HepG2 (cell line): ENCODE measurements around the gene SAMM50. TPM values are rescaled to one million over a fixed set of nuclear protein-coding genes. Genes with fewer than 3 reads are reported as not detected.

ENCODE experiments used
- GABPB1 ChIP-seq: IDR thresholded peaks from 2 replicates; pipeline ENCODE4 v1.6.1; 2016; ENCODE audit warnings: mild to moderate bottlenecking, missing genetic modification reagents, moderate library complexity, missing compliant biosample characterization
- GFI1 ChIP-seq: sonication (generic); formaldehyde crosslinking; IDR thresholded peaks from 2 replicates; pipeline ENCODE4 v1.5.0; 2020; ENCODE audit warnings: missing genetic modification reagents, mild to moderate bottlenecking, borderline replicate concordance
- HDAC2 ChIP-seq: sonication (generic); formaldehyde crosslinking; IDR thresholded peaks from 2 replicates; pipeline ENCODE4 v1.4.0; 2020; ENCODE audit warnings: missing genetic modification reagents
- MED8 ChIP-seq: sonication (generic); formaldehyde crosslinking; IDR thresholded peaks from 2 replicates; pipeline ENCODE4 v1.8.1; 2023; ENCODE audit warnings: mild to moderate bottlenecking, missing genetic modification reagents; ENCODE audit not compliant: insufficient replicate concordance
- NFATC3 ChIP-seq: sonication (generic); formaldehyde crosslinking; IDR thresholded peaks from 2 replicates; pipeline ENCODE4 v1.5.1; 2020; ENCODE audit warnings: mild to moderate bottlenecking, missing genetic modification reagents
- NFRKB ChIP-seq: fragments of 450-650 bp; IDR thresholded peaks from 2 replicates; pipeline ENCODE4 v1.6.1; 2017
- NFYC ChIP-seq: IDR thresholded peaks from 2 replicates; pipeline ENCODE4 v1.6.1; 2016; ENCODE audit warnings: missing genetic modification reagents, missing compliant biosample characterization
- STAT5B ChIP-seq: sonication (generic); formaldehyde crosslinking; IDR thresholded peaks from 2 replicates; pipeline ENCODE4 v1.4.0; 2020; ENCODE audit warnings: missing genetic modification reagents
- TOPORS ChIP-seq: sonication (generic); formaldehyde crosslinking; IDR thresholded peaks from 2 replicates; pipeline ENCODE4 v1.8.0; 2023; ENCODE audit warnings: mild to moderate bottlenecking, missing genetic modification reagents
- ZBTB42 ChIP-seq: sonication (generic); formaldehyde crosslinking; IDR thresholded peaks from 2 replicates; pipeline ENCODE4 v1.5.0; 2020; ENCODE audit warnings: mild to moderate bottlenecking, missing genetic modification reagents
- ZMAT3 ChIP-seq: sonication (generic); formaldehyde crosslinking; conservative IDR thresholded peaks from 2 replicates; pipeline ENCODE4 v1.7.0; 2021; ENCODE audit warnings: missing genetic modification reagents
- ZNF335 ChIP-seq: sonication (generic); formaldehyde crosslinking; IDR thresholded peaks from 2 replicates; pipeline ENCODE4 v1.4.0; 2020; ENCODE audit warnings: missing genetic modification reagents
- ZNF720 ChIP-seq: sonication (generic); formaldehyde crosslinking; IDR thresholded peaks from 2 replicates; pipeline ENCODE4 v1.4.0; 2020; ENCODE audit warnings: missing genetic modification reagents
- ZNF766 ChIP-seq: sonication (generic); formaldehyde crosslinking; IDR thresholded peaks from 2 replicates; pipeline ENCODE4 v1.5.0; 2020; ENCODE audit warnings: missing genetic modification reagents, borderline replicate concordance
- ZNF891 ChIP-seq: sonication (generic); formaldehyde crosslinking; IDR thresholded peaks from 2 replicates; pipeline ENCODE4 v1.5.0; 2020; ENCODE audit warnings: mild to moderate bottlenecking, missing genetic modification reagents
- ZSCAN29 ChIP-seq: sonication (generic); formaldehyde crosslinking; conservative IDR thresholded peaks from 2 replicates; pipeline ENCODE4 v1.4.0; 2020; ENCODE audit warnings: mild to moderate bottlenecking, missing genetic modification reagents
- polyA plus RNA-seq, 8 experiments: library from polyadenylated mRNA; depleted of rRNA in 3 of 8; stranded (reverse) in 7 of 8; unstranded in 1 of 8; fragments of >200 nt; fragmentation: Illumina TruSeq in 4 of 8; extraction: Trizol in 4 of 8; gene quantifications; 2 replicates each; pipeline versions ENCODE4 v1.2.1 to v1.2.3, GENCODE V29; 2011 to 2016; ENCODE audit warnings: low read depth in 4 of 8, missing spikeins in 1 of 8, mixed read lengths in 1 of 8; ENCODE audit not compliant: insufficient read depth in 1 of 8
- total RNA-seq, 5 experiments: library from RNA; depleted of rRNA; stranded (reverse); fragments of >200 nt; fragmentation: Illumina TruSeq; extraction: Trizol; gene quantifications; 2 replicates each; pipeline ENCODE4 v1.2.3, GENCODE V29; 2016; ENCODE audit warnings: low read depth in 1 of 5
- TF ChIP-seq, protein P1 (sequence below): sonication (generic); formaldehyde crosslinking; IDR thresholded peaks from 2 replicates; pipeline ENCODE4 v1.4.0; 2020; ENCODE audit warnings: missing genetic modification reagents
- TF ChIP-seq, protein P2 (sequence below): sonication (generic); formaldehyde crosslinking; IDR thresholded peaks from 2 replicates; pipeline ENCODE4 v1.8.0; 2022; ENCODE audit warnings: mild to moderate bottlenecking, missing genetic modification reagents; ENCODE audit not compliant: insufficient replicate concordance
- TF ChIP-seq, protein P3 (sequence below): sonication (generic); formaldehyde crosslinking; IDR thresholded peaks from 2 replicates; pipeline ENCODE4 v1.8.1; 2022; ENCODE audit warnings: mild to moderate bottlenecking, missing genetic modification reagents
- TF ChIP-seq, protein P4 (sequence below): sonication (generic); formaldehyde crosslinking; IDR thresholded peaks from 2 replicates; pipeline ENCODE4 v1.8.0; 2022; ENCODE audit warnings: low read depth, missing genetic modification reagents
- TF ChIP-seq, protein P5 (sequence below): sonication (generic); formaldehyde crosslinking; IDR thresholded peaks from 2 replicates; pipeline ENCODE4 v1.4.0; 2020; ENCODE audit warnings: missing genetic modification reagents, low read depth, mild to moderate bottlenecking, borderline replicate concordance
- TF ChIP-seq, protein P6 (sequence below): sonication (generic); formaldehyde crosslinking; IDR thresholded peaks from 2 replicates; pipeline ENCODE4 v1.5.0; 2020; ENCODE audit warnings: missing genetic modification reagents, mild to moderate bottlenecking, borderline replicate concordance

Gene SAMM50
- total and polyA plus RNA-seq, 2 of the 13 experiments (the other 11 are each of a cell fraction or from before 2014, with no cell fraction given), result 34.7 to 63.4 TPM

DNA sequence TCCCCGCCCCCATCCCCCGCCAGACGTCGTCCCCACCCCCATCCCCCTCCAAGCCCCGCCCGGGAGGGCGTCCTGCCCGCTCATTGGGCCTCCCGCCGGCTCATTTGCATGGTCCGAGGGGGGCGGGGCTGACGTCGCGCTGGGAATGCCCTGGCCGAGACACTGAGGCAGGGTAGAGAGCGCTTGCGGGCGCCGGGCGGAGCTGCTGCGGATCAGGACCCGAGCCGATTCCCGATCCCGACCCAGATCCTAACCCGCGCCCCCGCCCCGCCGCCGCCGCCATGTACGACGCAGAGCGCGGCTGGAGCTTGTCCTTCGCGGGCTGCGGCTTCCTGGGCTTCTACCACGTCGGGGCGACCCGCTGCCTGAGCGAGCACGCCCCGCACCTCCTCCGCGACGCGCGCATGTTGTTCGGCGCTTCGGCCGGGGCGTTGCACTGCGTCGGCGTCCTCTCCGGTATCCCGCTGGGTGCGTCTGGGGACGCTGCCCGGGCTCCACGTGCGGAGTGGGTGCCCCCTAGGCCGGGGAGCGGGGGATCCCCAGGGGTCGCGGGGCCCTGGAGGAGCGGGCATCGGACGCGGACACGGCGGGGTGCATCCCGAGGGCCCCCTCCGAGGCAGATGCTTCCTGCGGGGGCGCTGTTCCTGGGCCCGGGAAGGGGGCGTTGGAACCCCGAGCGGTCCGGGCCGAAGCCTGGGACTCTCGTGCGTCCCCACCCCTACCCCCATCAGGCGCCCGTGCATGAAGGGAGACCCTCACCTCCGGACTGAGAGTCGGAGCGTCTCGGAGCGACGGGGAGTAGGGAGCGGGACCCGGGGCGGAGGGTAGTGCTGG lies 31.4 kb upstream of the SAMM50 start, which contains the start of gene PNPLA3 (continued):
- TF ChIP-seq ZBTB42 (CRISPR knock-in tag) (no peak), GABPB1 (CRISPR knock-in tag) (peak; percentile 65; the same call in 1 of the 2 replicates), ZMAT3 (0 out of 2 replicates have a peak, but pooled peaks have one; percentile 65), NFYC (CRISPR knock-in tag) (peak; percentile 64), GFI1 (CRISPR knock-in tag) (no peak; the same call in 1 of the 2 replicates), ZNF766 (CRISPR knock-in tag) (0 out of 2 replicates have a peak, but pooled peaks have one; percentile 44), ZNF891 (CRISPR knock-in tag) (0 out of 2 replicates have a peak, but pooled peaks have one; percentile 31), ZSCAN29 (CRISPR knock-in tag) (peak; percentile 54; the same call in 1 of the 2 replicates), STAT5B (CRISPR knock-in tag) (no peak), HDAC2 (peak; percentile 39; the same call in 1 of the 2 replicates), TOPORS (no peak), NFATC3 (peak; percentile 70; the same call in 1 of the 2 replicates), ZNF720 (CRISPR knock-in tag) (no peak), MED8 (CRISPR knock-in tag) (no peak), NFRKB (no peak), ZNF335 (CRISPR knock-in tag) (no peak)
- TF ChIP-seq, protein P1, sequence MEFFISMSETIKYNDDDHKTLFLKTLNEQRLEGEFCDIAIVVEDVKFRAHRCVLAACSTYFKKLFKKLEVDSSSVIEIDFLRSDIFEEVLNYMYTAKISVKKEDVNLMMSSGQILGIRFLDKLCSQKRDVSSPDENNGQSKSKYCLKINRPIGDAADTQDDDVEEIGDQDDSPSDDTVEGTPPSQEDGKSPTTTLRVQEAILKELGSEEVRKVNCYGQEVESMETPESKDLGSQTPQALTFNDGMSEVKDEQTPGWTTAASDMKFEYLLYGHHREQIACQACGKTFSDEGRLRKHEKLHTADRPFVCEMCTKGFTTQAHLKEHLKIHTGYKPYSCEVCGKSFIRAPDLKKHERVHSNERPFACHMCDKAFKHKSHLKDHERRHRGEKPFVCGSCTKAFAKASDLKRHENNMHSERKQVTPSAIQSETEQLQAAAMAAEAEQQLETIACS (CRISPR knock-in tag), result peak; percentile 51; the same call in 1 of the 2 replicates
- TF ChIP-seq, protein P2, sequence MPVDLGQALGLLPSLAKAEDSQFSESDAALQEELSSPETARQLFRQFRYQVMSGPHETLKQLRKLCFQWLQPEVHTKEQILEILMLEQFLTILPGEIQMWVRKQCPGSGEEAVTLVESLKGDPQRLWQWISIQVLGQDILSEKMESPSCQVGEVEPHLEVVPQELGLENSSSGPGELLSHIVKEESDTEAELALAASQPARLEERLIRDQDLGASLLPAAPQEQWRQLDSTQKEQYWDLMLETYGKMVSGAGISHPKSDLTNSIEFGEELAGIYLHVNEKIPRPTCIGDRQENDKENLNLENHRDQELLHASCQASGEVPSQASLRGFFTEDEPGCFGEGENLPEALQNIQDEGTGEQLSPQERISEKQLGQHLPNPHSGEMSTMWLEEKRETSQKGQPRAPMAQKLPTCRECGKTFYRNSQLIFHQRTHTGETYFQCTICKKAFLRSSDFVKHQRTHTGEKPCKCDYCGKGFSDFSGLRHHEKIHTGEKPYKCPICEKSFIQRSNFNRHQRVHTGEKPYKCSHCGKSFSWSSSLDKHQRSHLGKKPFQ (CRISPR knock-in tag), result no peak
- TF ChIP-seq, protein P3, sequence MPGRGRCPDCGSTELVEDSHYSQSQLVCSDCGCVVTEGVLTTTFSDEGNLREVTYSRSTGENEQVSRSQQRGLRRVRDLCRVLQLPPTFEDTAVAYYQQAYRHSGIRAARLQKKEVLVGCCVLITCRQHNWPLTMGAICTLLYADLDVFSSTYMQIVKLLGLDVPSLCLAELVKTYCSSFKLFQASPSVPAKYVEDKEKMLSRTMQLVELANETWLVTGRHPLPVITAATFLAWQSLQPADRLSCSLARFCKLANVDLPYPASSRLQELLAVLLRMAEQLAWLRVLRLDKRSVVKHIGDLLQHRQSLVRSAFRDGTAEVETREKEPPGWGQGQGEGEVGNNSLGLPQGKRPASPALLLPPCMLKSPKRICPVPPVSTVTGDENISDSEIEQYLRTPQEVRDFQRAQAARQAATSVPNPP (CRISPR knock-in tag), result 0 out of 2 replicates have a peak, but pooled peaks have one; percentile 55
- TF ChIP-seq, protein P4, sequence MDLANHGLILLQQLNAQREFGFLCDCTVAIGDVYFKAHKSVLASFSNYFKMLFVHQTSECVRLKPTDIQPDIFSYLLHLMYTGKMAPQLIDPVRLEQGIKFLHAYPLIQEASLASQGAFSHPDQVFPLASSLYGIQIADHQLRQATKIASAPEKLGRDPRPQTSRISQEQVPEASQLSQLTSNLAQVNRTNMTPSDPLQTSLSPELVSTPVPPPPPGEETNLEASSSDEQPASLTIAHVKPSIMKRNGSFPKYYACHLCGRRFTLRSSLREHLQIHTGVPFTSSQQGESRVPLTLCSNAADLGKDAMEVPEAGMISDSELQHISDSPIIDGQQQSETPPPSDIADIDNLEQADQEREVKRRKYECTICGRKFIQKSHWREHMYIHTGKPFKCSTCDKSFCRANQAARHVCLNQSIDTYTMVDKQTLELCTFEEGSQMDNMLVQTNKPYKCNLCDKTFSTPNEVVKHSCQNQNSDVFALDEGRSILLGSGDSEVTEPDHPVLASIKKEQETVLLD (CRISPR knock-in tag), result peak; percentile 48; the same call in 1 of the 2 replicates
- TF ChIP-seq, protein P5, sequence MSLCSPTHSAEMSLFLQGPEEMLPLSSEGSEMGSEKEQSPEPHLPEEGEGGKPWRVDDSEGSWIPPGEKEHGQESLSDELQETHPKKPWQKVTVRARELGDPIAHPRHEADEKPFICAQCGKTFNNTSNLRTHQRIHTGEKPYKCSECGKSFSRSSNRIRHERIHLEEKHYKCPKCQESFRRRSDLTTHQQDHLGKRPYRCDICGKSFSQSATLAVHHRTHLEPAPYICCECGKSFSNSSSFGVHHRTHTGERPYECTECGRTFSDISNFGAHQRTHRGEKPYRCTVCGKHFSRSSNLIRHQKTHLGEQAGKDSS, result no peak; the same call in 1 of the 2 replicates
- TF ChIP-seq, protein P6, sequence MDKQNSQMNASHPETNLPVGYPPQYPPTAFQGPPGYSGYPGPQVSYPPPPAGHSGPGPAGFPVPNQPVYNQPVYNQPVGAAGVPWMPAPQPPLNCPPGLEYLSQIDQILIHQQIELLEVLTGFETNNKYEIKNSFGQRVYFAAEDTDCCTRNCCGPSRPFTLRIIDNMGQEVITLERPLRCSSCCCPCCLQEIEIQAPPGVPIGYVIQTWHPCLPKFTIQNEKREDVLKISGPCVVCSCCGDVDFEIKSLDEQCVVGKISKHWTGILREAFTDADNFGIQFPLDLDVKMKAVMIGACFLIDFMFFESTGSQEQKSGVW (CRISPR knock-in tag), result no peak
